ENCODE measurements around the gene JPT2.
A peak's percentile ranks its signal among the peaks of the same experiment; 100 is the strongest.
"Not testable (repeated sequence)": the region's sequence is repeated elsewhere in the genome, so short reads cannot be mapped to it uniquely, and the experiment has no call there.

JPT2 gene

GRCh38 chr16:1677339-1677738 is 740 bp upstream of the JPT2 start:
- no peak for DNase-seq

- no peak for DNase-seq
Observed at GRCh38 chr16:1678500-1679098, 520 bp downstream of the JPT2 start.

- DNase-seq = no peak
Observed at GRCh38 chr16:1680361-1680760, 2.3 kb downstream of the JPT2 start.

DNA sequence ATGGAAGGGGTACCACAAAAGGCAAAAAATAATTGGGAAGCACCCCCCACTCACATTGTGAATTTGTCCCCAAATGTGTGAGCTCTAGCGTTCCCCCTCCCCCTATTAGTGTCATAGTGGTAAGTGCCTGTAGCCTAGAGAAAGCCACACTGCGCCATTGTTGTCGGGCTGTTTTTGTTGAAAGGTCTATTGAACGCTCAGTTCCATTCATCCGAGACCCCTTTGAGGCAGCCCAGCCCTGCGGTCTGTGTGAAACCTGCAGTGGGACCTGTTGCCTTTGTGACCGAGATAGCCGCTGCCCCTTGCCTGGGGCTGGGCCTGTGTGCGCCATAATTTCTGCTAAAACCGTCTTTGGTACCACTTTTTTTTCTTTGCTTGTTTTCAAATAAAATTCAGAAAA is 3.0 kb downstream of the JPT2 start:
- DNase-seq = peak; percentile 7

- DNase-seq = no peak
Observed at GRCh38 chr16:1687427-1688316, 9.6 kb downstream of the JPT2 start.

- DNase-seq = no peak
Observed at GRCh38 chr16:1688807-1689560, 10.9 kb downstream of the JPT2 start.

DNA sequence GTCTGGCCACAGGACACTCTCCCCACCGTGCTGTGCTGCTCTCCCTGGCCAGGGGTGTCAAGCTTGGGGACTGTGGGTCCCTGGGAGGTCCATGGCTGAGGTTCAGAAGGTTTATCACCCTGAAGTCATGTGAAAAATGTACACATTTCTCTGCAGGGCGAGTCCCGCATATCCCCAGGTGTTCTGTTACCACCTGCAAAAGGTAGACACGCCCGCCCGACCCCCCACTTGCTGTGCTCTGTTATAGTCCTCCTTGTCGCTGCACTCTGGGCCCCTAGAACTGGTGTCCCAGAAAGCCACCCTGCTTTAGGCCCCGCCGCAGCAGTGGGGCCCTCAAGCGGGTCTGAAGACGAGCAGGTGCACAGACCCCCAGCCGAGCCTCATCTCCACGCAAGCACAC is 11.8 kb downstream of the JPT2 start:
- no peak for DNase-seq

DNA sequence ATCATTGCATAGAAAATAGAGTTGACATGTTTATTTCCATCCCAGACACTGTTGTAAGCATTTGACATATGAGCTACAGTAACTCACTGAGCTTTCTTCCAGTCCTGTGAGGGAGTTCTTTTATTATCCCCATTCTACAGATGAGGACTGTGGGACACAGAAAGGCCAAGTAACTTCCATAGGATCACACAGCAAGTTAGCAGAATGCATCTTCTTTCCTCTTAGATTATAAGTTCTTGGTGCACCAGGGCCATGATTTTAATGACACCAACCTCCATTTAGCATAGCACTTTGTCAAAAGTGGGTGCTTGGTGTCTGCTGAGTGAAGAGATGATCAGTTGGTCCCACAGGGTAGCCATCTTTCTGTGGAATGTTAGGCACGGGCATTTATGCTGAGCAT is 12.7 kb downstream of the JPT2 start:
- no peak for DNase-seq

DNA sequence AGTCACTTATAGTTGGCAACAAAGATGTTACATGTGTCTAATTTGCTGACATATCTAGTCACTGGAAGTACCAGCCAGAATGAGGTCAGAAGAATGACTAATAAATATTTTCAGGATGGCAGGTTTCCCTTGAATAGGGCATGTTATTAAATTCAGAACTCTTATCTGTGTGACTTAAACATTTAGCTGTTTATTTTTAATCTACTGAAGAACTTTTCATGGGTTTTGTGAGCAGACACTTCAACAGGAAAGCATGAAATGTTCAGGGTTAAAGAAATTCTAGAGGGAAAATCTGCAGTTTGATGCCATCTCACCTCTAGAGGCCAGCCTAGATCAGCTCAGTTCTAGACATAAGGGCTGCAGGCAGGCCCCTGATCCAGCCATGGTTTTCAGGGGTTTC is 13.2 kb downstream of the JPT2 start:
- DNase-seq = no peak

GRCh38 chr16:1691956-1692355 is 13.9 kb downstream of the JPT2 start:
- no peak for DNase-seq

DNA sequence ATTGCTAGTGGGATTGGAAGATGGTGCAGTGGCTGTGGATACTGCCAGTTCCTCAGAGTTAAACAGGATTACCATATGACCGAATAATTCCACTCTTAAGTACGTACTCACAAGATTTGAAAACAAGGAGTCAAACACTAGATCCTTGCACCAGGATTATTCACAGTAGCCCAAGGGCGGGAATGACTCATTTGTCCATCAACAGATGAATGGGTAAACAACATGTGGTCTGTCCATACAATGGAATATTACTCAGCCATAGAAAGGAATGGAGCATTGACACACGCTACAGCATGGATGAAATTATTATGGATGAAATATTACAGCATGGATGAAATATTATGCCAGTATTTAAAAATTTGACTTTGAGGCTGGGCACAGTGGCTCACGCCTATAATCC is 18.8 kb downstream of the JPT2 start:
- no peak for DNase-seq

DNA sequence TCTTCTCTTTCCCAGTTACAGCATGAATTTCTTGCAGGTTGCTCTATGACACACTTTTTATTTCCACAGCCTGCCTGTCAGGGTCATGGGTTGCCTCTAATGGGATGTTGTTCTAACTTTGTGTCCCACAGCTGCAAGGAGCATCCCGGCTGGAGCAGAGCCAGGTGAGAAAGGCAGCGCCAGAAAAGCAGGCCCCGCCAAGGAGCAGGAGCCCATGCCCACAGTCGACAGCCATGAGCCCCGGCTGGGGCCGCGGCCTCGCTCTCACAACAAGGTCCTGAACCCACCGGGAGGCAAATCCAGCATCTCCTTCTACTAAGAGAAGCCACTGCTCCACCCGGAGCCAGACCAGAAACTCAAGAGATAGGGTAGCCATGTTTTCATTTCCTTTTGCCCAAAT is 20.6 kb downstream of the JPT2 start:
- no peak for DNase-seq

DNA sequence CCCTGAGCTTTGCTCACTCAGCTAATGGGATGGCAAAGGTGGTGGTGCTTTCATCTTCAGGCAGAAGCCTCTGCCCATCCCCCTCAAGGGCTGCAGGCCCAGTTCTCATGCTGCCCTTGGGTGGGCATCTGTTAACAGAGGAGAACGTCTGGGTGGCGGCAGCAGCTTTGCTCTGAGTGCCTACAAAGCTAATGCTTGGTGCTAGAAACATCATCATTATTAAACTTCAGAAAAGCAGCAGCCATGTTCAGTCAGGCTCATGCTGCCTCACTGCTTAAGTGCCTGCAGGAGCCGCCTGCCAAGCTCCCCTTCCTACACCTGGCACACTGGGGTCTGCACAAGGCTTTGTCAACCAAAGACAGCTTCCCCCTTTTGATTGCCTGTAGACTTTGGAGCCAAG is 22.2 kb downstream of the JPT2 start:
- no peak for DNase-seq

DNA sequence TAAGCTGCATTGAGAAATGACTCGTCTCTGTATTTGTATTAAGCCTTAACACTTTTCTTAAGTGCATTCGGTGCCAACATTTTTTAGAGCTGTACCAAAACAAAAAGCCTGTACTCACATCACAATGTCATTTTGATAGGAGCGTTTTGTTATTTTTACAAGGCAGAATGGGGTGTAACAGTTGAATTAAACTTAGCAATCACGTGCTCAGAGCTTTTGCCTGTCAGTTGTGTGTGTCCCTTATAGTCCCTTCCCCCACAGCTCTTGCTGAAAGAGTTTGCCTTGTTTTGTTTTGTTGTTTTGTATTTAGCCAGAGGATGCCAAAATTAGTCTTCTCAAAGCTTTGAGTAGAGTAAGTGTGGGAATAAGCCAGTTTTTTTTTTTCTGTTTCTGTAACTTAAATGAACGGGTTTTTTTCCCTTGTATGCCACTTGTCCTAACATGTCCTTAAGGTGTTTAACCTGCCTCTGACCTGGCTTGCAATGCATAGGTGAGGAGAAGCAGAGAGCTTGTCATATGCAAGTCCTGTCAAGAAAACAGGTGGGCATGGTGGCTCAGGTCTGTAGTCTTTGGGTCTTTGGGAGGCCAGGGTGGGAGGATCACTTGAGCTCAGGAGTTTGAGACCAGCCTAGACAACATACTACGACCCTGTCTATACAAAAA is 23.3 kb downstream of the JPT2 start:
- DNase-seq = no peak

DNA sequence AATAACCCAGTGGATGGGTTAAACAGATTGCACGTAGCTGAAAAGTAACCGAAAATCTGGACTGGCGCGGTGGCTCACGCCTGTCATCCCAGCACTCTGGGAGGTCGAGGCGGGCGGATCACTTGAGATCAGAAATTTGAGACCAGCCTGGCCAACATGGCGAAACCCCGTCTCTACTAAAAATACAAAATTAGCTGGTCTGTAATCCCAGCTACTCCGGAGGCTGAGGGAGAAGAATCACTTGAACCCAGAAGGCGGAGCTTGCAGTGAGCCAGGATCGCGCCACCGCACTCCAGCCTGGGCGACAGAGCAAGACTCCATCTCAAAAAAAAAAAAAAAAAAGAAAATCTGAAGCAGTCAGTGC is 27.2 kb downstream of the JPT2 start:
- DNase-seq = not testable (repeated sequence)

GRCh38 chr16:1705688-1706385 is 27.8 kb downstream of the JPT2 start, which contains the start of gene MAPK8IP3:
TSS of gene MAPK8IP3 (plus strand) at chr16:1706195. CDS start at chr16:1706340, 145 bp downstream.
- peak; percentile 93 for DNase-seq

DNA sequence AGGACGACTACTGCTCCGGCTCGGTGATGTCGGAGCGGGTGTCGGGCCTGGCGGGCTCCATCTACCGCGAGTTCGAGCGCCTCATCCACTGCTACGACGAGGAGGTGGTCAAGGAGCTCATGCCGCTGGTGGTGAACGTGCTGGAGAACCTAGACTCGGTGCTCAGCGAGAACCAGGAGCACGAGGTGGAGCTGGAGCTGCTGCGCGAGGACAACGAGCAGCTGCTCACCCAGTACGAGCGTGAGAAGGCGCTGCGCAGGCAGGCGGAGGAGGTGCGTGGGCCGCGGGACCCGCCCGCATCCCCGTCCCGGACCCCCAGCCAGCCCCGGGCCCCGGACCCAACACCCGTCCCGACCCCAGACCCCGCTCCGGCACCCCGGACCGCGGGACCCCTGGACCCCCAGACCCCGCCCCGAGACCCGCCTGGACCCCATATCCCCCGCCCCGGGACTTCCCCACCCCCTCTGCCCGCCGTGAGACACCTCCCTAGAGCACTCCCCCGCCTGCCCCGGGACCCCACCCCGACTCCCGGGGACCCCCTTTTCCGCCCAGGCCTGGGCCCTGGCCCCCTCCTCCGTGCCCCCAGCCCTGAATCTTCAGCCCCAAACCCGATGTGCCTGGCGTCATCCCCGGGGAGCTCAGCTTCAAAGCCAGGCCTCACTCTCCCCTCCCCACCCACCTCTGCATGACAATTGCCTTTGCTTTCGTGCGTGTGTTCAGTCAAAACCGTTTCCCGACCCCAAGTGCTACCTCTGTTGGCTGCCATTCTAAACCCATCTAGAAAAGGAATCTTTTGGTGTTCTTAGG is 28.5 kb downstream of the JPT2 start:
- no peak for DNase-seq

DNA sequence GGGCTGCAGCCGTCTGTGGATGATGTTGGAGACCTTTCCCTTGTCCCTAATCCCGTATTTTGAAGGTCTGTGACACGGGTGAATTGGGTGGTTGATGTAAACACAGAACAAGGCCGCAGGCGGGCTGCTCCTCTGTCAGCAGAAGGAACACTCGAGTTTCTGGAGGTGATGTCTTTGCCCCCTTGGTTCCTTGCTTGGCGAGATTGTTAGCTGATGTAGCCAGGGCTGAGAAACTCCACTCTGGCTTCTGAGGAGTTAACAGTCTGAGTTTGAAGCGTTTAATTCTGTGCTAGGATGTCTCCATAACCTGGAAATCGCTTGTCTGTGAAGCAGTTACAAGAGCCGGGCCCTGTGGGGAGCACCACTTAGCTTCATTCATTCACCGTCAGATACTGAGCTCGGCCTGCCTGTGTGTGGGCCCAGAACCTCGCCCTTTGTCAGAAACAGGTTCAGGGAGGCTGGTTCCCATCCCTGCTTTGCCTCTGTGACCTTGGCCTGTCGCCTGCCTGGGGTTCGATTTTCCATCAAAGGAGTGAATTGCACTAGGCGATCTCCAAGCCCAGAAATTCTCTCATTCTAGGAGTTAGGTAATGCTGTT is 29.2 kb downstream of the JPT2 start:
- peak; percentile 20 for DNase-seq

GRCh38 chr16:1708083-1708767 is 30.1 kb downstream of the JPT2 start:
- DNase-seq = no peak

DNA sequence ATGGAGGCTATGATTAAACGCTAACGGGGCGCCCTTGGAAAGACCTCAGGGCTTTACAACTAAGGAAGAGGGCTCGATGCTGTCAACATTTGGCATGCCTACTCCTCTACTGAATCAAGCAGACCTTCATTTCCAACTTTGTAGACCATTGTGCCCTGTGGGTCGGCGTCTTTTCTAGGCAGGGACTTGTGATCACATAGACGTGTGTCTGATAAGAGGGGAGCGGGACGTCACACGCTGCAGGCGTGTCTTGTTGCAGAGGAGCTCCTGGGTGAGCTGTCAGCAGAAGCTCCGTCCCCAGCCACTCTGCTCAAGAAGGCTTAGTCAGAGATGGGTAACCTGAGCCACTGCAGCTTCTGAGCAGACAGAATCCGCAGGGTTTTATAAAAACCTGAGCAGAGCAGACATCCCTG is 30.7 kb downstream of the JPT2 start:
- no peak for DNase-seq

DNA sequence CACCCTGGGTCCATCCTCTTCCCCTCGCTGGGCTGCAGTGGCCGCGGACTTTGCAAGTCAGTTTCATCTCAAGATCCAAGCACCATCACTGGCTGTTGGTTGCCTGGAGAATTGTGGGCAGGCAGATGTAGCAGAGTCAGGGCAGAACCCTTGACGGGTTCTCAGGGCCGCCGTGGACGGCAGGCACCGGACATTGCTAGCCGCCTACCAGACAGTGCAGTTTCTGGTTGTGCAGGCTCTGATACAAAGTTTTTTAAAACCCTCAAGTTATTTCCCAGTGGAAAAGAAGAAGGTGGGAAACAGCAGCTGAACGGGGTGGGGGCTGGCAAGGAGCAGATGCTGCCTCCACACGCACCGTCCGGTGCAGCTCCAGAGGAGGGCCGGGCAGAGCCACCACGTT is 31.3 kb downstream of the JPT2 start:
- DNase-seq = no peak
